CD8-positive, alpha-beta memory T cell (primary cell): ENCODE results near the gene SSU72. TPM values are rescaled to one million over a fixed set of nuclear protein-coding genes. Genes with fewer than 3 reads are reported as not detected.

Experiments used
- CTCF ChIA-PET: fragments of 350-600 bp; sonication (Branson Sonifier 250); formaldehyde crosslinking; loops from one replicate; lab custom pipeline; 2021; ENCODE audit warnings: antibody characterized with exemption; lab: Charles Lee
- POLR2A ChIA-PET: fragments of 350-600 bp; sonication (Branson Sonifier 250); formaldehyde crosslinking; loops from one replicate; lab custom pipeline; 2021; ENCODE audit warnings: antibody characterized with exemption; lab: Charles Lee
- DNase-seq, 5 donors: peaks; one replicate each; pipeline versions ENCODE4 v3.0.0 to v3.0.0-alpha.2; 2020 to 2022; ENCODE audit warnings: mixed read lengths in 1 of 5
- H3K27ac ChIP-seq: one replicate; pipeline ENCODE4 v1.7.0; 2013; ENCODE audit warnings: low read depth, mild to moderate bottlenecking, low read length, moderate library complexity
- H3K27me3 ChIP-seq: 2 replicates; pipeline ENCODE4 v1.7.0; 2013; ENCODE audit warnings: low read length, mild to moderate bottlenecking; ENCODE audit not compliant: insufficient read depth, poor library complexity, severe bottlenecking
- H3K36me3 ChIP-seq: 2 replicates; pipeline ENCODE4 v1.7.0; 2013; ENCODE audit warnings: mild to moderate bottlenecking, low read length, moderate library complexity; ENCODE audit not compliant: insufficient read depth
- H3K4me1 ChIP-seq: 2 replicates; pipeline ENCODE4 v1.7.0; 2013; ENCODE audit warnings: mild to moderate bottlenecking, low read length, moderate library complexity; ENCODE audit not compliant: insufficient read depth
- H3K4me3 ChIP-seq: 2 replicates; pipeline ENCODE4 v1.7.0; 2013; ENCODE audit warnings: mild to moderate bottlenecking, low read length
- H3K9me3 ChIP-seq: 2 replicates; pipeline ENCODE4 v1.7.0; 2013; ENCODE audit warnings: mild to moderate bottlenecking, low read length
- H3K27ac Mint-ChIP-seq, 8 donors: one replicate each; pipeline ENCODE4 v1.8.0; 2020 to 2021; ENCODE audit warnings: mixed read lengths in 8 of 8, mild to moderate bottlenecking in 6 of 8, inconsistent platforms in 3 of 8, moderate library complexity in 3 of 8
- H3K27me3 Mint-ChIP-seq, 2 donors: one replicate each; pipeline ENCODE4 v1.8.0; 2020 to 2021; ENCODE audit warnings: mixed read lengths in 2 of 2, mild to moderate bottlenecking in 1 of 2, moderate library complexity in 1 of 2
- H3K36me3 Mint-ChIP-seq, 3 donors: one replicate each; pipeline ENCODE4 v1.8.0; 2020 to 2021; ENCODE audit warnings: mixed read lengths in 3 of 3, inconsistent platforms in 1 of 3, mild to moderate bottlenecking in 1 of 3
- H3K4me1 Mint-ChIP-seq, 3 donors: one replicate each; pipeline ENCODE4 v1.8.0; 2020 to 2021; ENCODE audit warnings: mixed read lengths in 3 of 3, inconsistent platforms in 1 of 3, mild to moderate bottlenecking in 1 of 3
- H3K4me3 Mint-ChIP-seq, 7 donors: one replicate each; pipeline ENCODE4 v1.8.0; 2020 to 2021; ENCODE audit warnings: mixed read lengths in 7 of 7, mild to moderate bottlenecking in 6 of 7, moderate library complexity in 4 of 7, inconsistent platforms in 2 of 7
- H3K9me3 Mint-ChIP-seq, 5 donors: one replicate each; pipeline ENCODE4 v1.8.0; 2020 to 2022; ENCODE audit warnings: mixed read lengths in 5 of 5, mild to moderate bottlenecking in 3 of 5, moderate library complexity in 2 of 5, inconsistent platforms in 1 of 5
- polyA plus RNA-seq: library from polyadenylated mRNA; unstranded; fragments of 300-500 nt; fragmentation: Illumina TruSeq; gene quantifications from one replicate; pipeline ENCODE4 v1.2.3, GENCODE V29; 2021
- total RNA-seq, 2 experiments: library from RNA; stranded (reverse); gene quantifications; one replicate each; pipeline ENCODE4 v1.2.3, GENCODE V29; 2021

The SSU72 gene
- total and polyA plus RNA-seq, 3 experiments from 2014 or later, result 123 to 231 (median 128) TPM

- no peak for DNase-seq
- Histone ChIP-seq H3K36me3 (no peaks in the 10 kb centered on the region), H3K4me1 (peaks cover 17% of the 10 kb centered on the region), H3K27me3 (no peaks in the 10 kb centered on the region), H3K27ac (no peak overlapping the region), H3K9me3 (no peaks in the 10 kb centered on the region), H3K4me3 (no peak overlapping the region)
- no peaks in the 10 kb centered on the region for H3K9me3 Mint-ChIP-seq
- peak overlapping the region in 2 of 8 donors; percentile 31 to 54 for H3K27ac Mint-ChIP-seq
- peaks cover 0 to 5% of the 10 kb centered on the region in 2 donors for H3K27me3 Mint-ChIP-seq
- ChIA-PET CTCF (no interaction called here), POLR2A (no interaction called here)
- H3K36me3 Mint-ChIP-seq, result no peaks in the 10 kb centered on the region
- H3K4me1 Mint-ChIP-seq, result peaks cover 3 to 18% (median 8%) of the 10 kb centered on the region in 3 donors
- H3K4me3 Mint-ChIP-seq, result peak overlapping the region in 1 of 7 donors; percentile 57
These were observed 28.4 kb upstream of the SSU72 start for GRCh38 chr1:1602968-1603506.

- POLR2A ChIA-PET, result interaction anchor here (1.3 kb wide), 1 partner anchor 12 kb away, joined by 5 read pairs; no protein-coding TSS in a partner anchor
- H3K9me3 ChIP-seq, result no peaks in the 10 kb centered on the region
- no peak for DNase-seq
- peaks cover 14% of the 10 kb centered on the region for H3K4me1 ChIP-seq
- CTCF ChIA-PET, result no interaction called here
- H3K27ac ChIP-seq, result no peak overlapping the region
- H3K36me3 ChIP-seq, result no peaks in the 10 kb centered on the region
- H3K27ac Mint-ChIP-seq, result peak overlapping the region in 2 of 8 donors; percentile 31 to 54
- H3K4me3 ChIP-seq, result no peak overlapping the region
- peaks cover 3 to 14% (median 8%) of the 10 kb centered on the region in 3 donors for H3K4me1 Mint-ChIP-seq
- H3K27me3 Mint-ChIP-seq, result peaks cover 0 to 9% of the 10 kb centered on the region in 2 donors
- peak overlapping the region in 3 of 7 donors; percentile 32 to 57 (median 33) for H3K4me3 Mint-ChIP-seq
- H3K9me3 Mint-ChIP-seq, result no peaks in the 10 kb centered on the region
- no peaks in the 10 kb centered on the region for H3K36me3 Mint-ChIP-seq
- no peaks in the 10 kb centered on the region for H3K27me3 ChIP-seq
These were observed 27.8 kb upstream of the SSU72 start for GRCh38 chr1:1602304-1602967.

- H3K27me3 Mint-ChIP-seq, result peaks cover 0 to 9% of the 10 kb centered on the region in 2 donors
- no peak overlapping the region for H3K27ac Mint-ChIP-seq
- H3K4me3 Mint-ChIP-seq, result peak overlapping the region in 2 of 7 donors; percentile 28 to 46
- H3K4me1 Mint-ChIP-seq, result peaks cover 0 to 8% (median 2%) of the 10 kb centered on the region in 3 donors
- H3K9me3 Mint-ChIP-seq, result no peaks in the 10 kb centered on the region
- Histone ChIP-seq H3K27me3 (no peaks in the 10 kb centered on the region), H3K4me1 (peaks cover 9% of the 10 kb centered on the region), H3K36me3 (no peaks in the 10 kb centered on the region), H3K9me3 (no peaks in the 10 kb centered on the region), H3K27ac (no peak overlapping the region), H3K4me3 (no peak overlapping the region)
- POLR2A ChIA-PET, result interaction anchor here (1.3 kb wide), 1 partner anchor 13 kb away, joined by 5 read pairs; no protein-coding TSS in a partner anchor
- DNase-seq, result no peak
- CTCF ChIA-PET, result no interaction called here
- H3K36me3 Mint-ChIP-seq, result no peaks in the 10 kb centered on the region
These were observed 27.1 kb upstream of the SSU72 start for GRCh38 chr1:1601564-1602303.

GRCh38 chr1:1600861-1601563 lies 26.3 kb upstream of the SSU72 start:
- Mint-ChIP-seq H3K4me3 (peak overlapping the region in 6 of 7 donors; percentile 19 to 70 (median 51)), H3K27me3 (peaks cover 0 to 9% of the 10 kb centered on the region in 2 donors), H3K9me3 (no peaks in the 10 kb centered on the region), H3K27ac (no peak overlapping the region), H3K36me3 (no peaks in the 10 kb centered on the region), H3K4me1 (peaks cover 0 to 6% (median 0%) of the 10 kb centered on the region in 3 donors)
- ChIA-PET POLR2A (no interaction called here), CTCF (no interaction called here)
- Histone ChIP-seq H3K36me3 (no peaks in the 10 kb centered on the region), H3K4me1 (peaks cover 6% of the 10 kb centered on the region), H3K27ac (no peak overlapping the region), H3K27me3 (no peaks in the 10 kb centered on the region), H3K4me3 (no peak overlapping the region), H3K9me3 (no peaks in the 10 kb centered on the region)
- DNase-seq, result no peak

GRCh38 chr1:1599935-1600860 lies 25.5 kb upstream of the SSU72 start, which contains the start of gene FNDC10:
TSS of gene FNDC10 (minus strand) at chr1:1600135. CDS start at chr1:1600015, 120 bp downstream.
- peaks cover 0 to 6% (median 0%) of the 10 kb centered on the region in 3 donors for H3K4me1 Mint-ChIP-seq

GRCh38 chr1:1599030-1599934 lies 24.6 kb upstream of the SSU72 start:
- no peak overlapping the region for H3K4me3 ChIP-seq
- H3K36me3 ChIP-seq, result no peaks in the 10 kb centered on the region
- H3K9me3 Mint-ChIP-seq, result no peaks in the 10 kb centered on the region
- ChIA-PET POLR2A (no interaction called here), CTCF (interaction anchor here (1.1 kb wide), 1 partner anchor 16 kb away, joined by 3 read pairs; no protein-coding TSS in a partner anchor)
- no peak overlapping the region for H3K27ac ChIP-seq
- H3K4me1 ChIP-seq, result peaks cover 6% of the 10 kb centered on the region
- peaks cover 0 to 6% (median 0%) of the 10 kb centered on the region in 3 donors for H3K4me1 Mint-ChIP-seq
- peaks cover 0 to 9% of the 10 kb centered on the region in 2 donors for H3K27me3 Mint-ChIP-seq
- DNase-seq, result peak in 2 of 5 donors; percentile 30 to 40
- peak overlapping the region; percentile 26 to 89 (median 71) for H3K4me3 Mint-ChIP-seq
- no peaks in the 10 kb centered on the region for H3K9me3 ChIP-seq
- H3K27me3 ChIP-seq, result no peaks in the 10 kb centered on the region
- H3K36me3 Mint-ChIP-seq, result no peaks in the 10 kb centered on the region
- peak overlapping the region in 1 of 8 donors; percentile 76 for H3K27ac Mint-ChIP-seq

More at GRCh38 chr1:1599935-1600860, 25.5 kb upstream of the SSU72 start, which contains the start of gene FNDC10:
- no peak for DNase-seq
- peaks cover 0 to 9% of the 10 kb centered on the region in 2 donors for H3K27me3 Mint-ChIP-seq
- H3K4me3 Mint-ChIP-seq, result peak within 1 kb of the TSS in 6 of 7 donors; percentile 47 to 89 (median 72)
- H3K36me3 Mint-ChIP-seq, result no peaks in the 10 kb centered on the region
- no peaks in the 10 kb centered on the region for H3K9me3 ChIP-seq
- H3K27ac Mint-ChIP-seq, result peak within 1 kb of the TSS in 1 of 8 donors; percentile 76
- ChIA-PET POLR2A (no interaction called here), CTCF (no interaction called here)
- H3K36me3 ChIP-seq, result no peaks in the 10 kb centered on the region
- H3K9me3 Mint-ChIP-seq, result no peaks in the 10 kb centered on the region
- H3K27me3 ChIP-seq, result no peaks in the 10 kb centered on the region
- H3K4me1 ChIP-seq, result peaks cover 6% of the 10 kb centered on the region
- no peak within 1 kb of the TSS for H3K27ac ChIP-seq
- H3K4me3 ChIP-seq, result no peak within 1 kb of the TSS
